Stimulated activated naive CD8-positive, alpha-beta T cell treated with anti-CD3 and anti-CD28 coated beads, Interleukin-15, amount 100 ng/mL, for 72 hours (primary cell): Measurements from ENCODE around the gene HEMK1.

ENCODE experiments used
- ATAC-seq: fragments of 150-1000 bp; cut with Tn5 transposase; 2 replicates; pipeline ENCODE4 v1.10.0; 2021; ENCODE audit warnings: mild to moderate bottlenecking, moderate library complexity
- DNase-seq, 2 donors: peaks; one replicate each; pipeline ENCODE4 v3.0.0; 2021 to 2022
- H3K27ac Mint-ChIP-seq, 2 donors: one replicate each; pipeline ENCODE4 v1.8.0; 2022; ENCODE audit warnings: mild to moderate bottlenecking in 2 of 2, mixed read lengths in 2 of 2, moderate library complexity in 2 of 2
- H3K27me3 Mint-ChIP-seq: one replicate; pipeline ENCODE4 v1.8.0; 2022; ENCODE audit warnings: mixed read lengths
- H3K4me1 Mint-ChIP-seq: one replicate; pipeline ENCODE4 v1.8.0; 2022; ENCODE audit warnings: mild to moderate bottlenecking, mixed read lengths
- H3K4me3 Mint-ChIP-seq, 2 donors: one replicate each; pipeline ENCODE4 v1.8.0; 2022; ENCODE audit warnings: mild to moderate bottlenecking in 2 of 2, mixed read lengths in 2 of 2, moderate library complexity in 1 of 2
- H3K9me3 Mint-ChIP-seq, 2 donors: one replicate each; pipeline ENCODE4 v1.8.0; 2022; ENCODE audit warnings: mixed read lengths in 2 of 2

HEMK1 gene

DNA sequence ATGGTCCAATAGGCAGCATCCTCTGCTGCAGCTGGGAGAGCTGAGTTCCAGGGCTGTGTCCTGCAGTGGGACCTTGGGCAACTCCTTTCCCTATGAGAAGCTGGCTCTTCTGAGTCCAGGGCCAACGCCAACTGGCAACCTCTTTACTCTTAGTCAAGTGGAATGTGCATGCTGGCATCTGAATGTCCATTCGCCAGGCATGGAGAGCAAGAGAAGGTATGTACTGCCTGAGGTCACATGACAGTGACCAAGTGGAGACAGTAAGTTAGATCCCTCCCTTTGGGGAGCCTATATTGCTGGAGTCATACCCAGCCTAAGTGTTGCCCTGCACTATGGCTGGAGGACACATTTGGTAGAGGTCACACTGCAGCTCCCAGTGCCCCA, 12.1 kb downstream of the HEMK1 start:
- no peak overlapping the region for H3K27ac Mint-ChIP-seq
- DNase-seq (no peak), ATAC-seq (no peak)
- no peak overlapping the region for H3K4me3 Mint-ChIP-seq
- peaks cover 94% of the 10 kb centered on the region for H3K4me1 Mint-ChIP-seq
- H3K9me3 Mint-ChIP-seq: no peaks in the 10 kb centered on the region
- no peaks in the 10 kb centered on the region for H3K27me3 Mint-ChIP-seq

DNA sequence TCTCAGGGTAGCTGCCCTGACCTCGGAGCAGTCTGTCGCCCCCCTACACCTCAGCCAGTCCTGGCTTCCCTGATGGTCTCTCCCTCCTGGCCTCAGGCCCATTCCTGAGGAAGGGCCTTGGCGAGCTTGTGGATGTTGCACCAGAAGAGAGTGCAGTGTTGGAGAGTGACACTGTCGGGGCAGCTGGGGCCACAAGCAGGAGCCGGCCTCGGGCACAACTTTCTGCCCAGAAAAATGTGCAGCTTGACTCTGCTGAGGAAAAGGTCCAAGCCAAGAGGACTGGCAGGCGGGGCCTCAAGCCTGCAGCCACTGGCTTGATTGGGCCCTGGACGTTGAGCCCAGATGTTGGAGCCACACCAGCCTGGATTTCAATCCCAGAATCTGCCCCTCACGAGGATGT, 12.8 kb downstream of the HEMK1 start:
- DNase-seq: no peak
- peaks cover 94% of the 10 kb centered on the region for H3K4me1 Mint-ChIP-seq
- H3K9me3 Mint-ChIP-seq: no peaks in the 10 kb centered on the region
- no peak overlapping the region for H3K4me3 Mint-ChIP-seq
- H3K27ac Mint-ChIP-seq: peak overlapping the region in 1 of 2 donors; percentile 35
- H3K27me3 Mint-ChIP-seq: no peaks in the 10 kb centered on the region
- ATAC-seq: no peak

DNA sequence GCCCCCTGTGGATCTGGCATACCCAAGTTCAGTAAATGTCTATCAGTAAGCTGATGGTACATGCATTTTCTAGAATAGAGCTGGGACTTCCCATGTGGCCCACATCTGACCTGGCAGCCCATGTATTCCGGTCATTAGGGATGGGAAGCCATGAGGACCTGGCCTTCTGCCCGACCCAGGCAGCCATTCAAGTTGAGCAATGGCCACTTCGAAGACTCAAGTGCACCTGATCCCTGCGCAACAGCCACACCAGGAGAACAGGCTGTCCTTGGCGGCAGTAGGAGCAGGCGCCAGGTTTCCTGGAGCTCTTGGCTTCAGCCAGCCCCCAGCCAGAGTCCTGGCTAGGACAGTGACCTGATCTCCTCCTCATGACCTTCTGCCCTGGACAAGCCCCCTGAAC, 14.6 kb downstream of the HEMK1 start:
- H3K4me1 Mint-ChIP-seq: peaks cover 97% of the 10 kb centered on the region

DNA sequence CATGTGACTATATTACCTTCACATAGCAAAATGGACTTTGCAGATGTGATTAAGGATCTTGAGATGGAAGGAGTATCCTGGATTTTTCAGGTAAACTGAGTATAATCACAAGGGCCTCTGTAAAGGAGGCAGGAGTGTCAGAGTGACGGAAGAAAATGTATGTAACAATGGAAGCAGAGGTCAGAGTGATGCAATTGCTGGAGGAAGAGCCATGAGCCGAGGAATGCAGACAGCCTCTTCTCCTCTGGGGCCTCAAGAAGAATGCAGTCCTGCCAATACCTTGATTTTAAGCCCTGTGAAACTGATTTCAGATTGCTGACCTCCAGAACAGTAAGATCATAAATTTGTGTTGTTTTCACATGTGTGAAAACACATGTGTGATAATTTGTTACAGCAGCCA, 15.1 kb downstream of the HEMK1 start:
- Mint-ChIP-seq H3K4me3 (no peak overlapping the region), H3K27ac (peak overlapping the region in 1 of 2 donors; percentile 42), H3K27me3 (no peaks in the 10 kb centered on the region), H3K9me3 (no peaks in the 10 kb centered on the region), H3K4me1 (peaks cover 97% of the 10 kb centered on the region)
- DNase-seq (no peak), ATAC-seq (no peak)

More for the DNA sequence above, 14.6 kb downstream of the HEMK1 start:
- Mint-ChIP-seq H3K27me3 (no peaks in the 10 kb centered on the region), H3K9me3 (no peaks in the 10 kb centered on the region), H3K4me3 (no peak overlapping the region), H3K27ac (peak overlapping the region; percentile 21 to 86)
- DNase-seq (no peak), ATAC-seq (no peak)

DNA sequence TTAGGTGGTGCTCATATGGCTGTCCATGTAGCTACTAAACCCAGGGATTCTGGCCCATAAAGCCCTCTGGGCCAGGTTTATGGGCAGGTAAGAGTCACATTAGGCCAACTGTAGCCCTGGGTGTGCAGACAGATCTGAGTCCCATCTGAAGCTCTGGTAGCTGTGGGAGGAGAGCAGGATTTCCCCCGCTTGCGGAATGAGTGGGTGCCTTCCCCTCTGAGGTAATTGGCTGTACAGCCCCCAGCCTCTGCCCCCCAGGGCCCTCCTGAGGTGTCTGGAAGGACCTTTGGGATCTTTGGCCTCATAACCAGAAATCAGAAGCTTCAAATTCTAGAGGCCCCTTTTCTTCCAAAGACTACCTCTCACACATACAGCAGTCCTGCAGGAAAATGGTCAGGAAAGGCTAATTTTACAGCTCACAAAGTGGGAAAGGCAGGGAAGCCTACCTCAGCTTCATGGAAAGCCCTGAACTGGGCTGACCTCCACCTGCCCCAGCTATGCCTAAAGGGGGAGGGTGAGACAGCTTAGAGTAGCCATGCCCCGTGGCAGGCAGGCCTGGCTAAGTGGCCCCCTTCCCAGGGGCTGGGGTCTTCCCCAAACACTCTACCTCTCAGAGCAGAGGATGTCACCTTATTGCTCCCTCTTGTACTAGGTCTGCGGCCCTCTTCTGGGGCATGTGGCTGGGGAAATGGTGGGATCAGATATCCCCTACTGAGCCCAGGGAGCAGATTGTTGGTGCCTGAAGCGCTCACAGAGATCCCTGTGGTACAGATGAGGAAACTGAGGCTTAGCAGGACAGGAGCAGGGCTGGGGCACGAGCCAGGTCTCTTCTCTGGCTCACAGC, 16.8 kb downstream of the HEMK1 start:
- H3K27ac Mint-ChIP-seq: peak overlapping the region; percentile 77 to 86
- ATAC-seq (peak; percentile 36), DNase-seq (peak in 1 of 2 donors; percentile 69)
- peaks cover 97% of the 10 kb centered on the region for H3K4me1 Mint-ChIP-seq
- H3K27me3 Mint-ChIP-seq: no peaks in the 10 kb centered on the region
- H3K9me3 Mint-ChIP-seq: no peaks in the 10 kb centered on the region
- H3K4me3 Mint-ChIP-seq: peak overlapping the region; percentile 53 to 54

DNA sequence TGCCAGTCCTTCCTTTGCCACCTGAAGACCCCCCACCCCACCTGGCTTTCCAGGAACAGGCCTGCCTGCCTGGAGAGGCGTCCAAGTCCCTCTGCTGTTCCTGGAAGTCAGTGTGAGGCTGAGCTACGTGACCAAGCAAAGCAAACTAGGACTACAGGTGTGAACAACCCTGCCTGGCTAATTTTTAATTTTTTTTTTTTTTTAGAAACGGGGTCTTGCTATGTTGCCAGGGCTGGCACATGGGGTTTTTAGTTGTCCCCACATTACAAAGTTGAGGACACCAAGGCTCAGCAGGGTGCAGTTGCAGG, 17.4 kb downstream of the HEMK1 start:
- Mint-ChIP-seq H3K27ac (peak overlapping the region; percentile 72 to 92), H3K9me3 (no peaks in the 10 kb centered on the region), H3K27me3 (no peaks in the 10 kb centered on the region), H3K4me3 (peak overlapping the region; percentile 19 to 56), H3K4me1 (peaks cover 98% of the 10 kb centered on the region)
- ATAC-seq (no peak), DNase-seq (no peak)

DNA sequence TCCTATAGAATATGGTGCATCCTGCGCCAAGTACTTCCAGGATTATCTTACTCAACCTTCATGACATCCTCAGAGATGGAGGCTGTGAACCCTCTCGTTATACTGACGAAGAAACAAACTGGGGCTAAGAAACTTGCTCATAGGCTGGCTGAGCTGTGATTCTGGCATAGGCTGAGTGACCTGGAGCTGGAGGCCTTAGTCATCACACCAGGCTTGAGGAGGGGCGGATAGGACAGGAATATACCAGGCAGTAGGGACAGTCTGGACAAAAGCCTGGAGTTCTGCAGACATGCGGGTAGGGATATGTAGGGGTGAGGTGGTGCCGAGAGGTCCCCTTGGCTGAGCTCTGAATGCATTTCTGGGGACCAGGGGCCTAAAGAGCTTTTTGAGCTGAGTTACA, 18.1 kb downstream of the HEMK1 start:
- Mint-ChIP-seq H3K27ac (peak overlapping the region; percentile 72 to 92), H3K4me3 (peak overlapping the region; percentile 53 to 56), H3K27me3 (no peaks in the 10 kb centered on the region), H3K9me3 (no peaks in the 10 kb centered on the region), H3K4me1 (peaks cover 98% of the 10 kb centered on the region)
- no peak for DNase-seq
- ATAC-seq: no peak

DNA sequence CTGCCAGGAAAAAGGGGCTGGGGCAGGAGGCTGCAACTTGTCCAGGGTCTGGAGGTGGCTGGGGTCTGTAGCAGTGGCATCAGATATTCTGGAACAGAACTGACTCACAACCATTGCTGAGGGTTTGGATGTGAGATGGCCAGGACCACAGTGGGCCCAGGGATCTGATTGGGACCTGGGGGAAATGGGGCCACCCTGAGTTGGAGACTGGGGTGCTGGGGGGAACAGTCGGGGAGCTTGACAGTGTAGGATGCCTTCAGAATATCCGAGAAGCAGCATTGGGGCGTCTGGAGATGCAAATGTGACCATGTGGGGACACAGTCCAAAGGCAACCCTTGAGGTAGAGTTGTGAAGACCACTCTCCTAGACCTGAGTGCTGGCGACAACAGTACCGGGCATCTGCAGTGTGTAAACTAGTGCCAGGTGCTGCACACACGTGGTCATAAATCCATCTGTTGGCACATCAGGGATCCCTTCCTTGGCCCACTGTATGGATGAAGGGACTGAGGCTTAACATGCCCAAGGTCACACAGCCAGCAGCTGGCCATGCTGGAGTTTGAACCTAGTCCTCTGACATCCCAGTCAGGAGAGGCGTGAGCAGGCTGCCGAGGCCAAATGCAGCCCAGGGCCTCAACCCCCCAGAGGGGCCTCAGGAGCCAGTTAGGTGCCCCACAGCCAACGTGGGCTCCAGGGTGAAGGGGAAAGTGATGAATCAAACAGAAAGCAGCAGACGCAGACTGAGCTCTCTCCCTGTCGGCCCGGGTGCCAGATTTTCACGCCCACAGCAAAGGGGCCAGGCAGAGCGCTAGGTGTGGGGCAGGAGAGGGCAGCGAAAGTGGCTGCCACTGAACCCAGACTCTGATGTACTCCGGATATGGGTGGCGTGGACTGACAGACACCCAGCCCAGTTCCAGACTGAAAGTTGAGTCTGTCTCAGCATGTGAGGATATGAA, 18.8 kb downstream of the HEMK1 start:
- Mint-ChIP-seq H3K27ac (peak overlapping the region; percentile 72 to 92), H3K27me3 (no peaks in the 10 kb centered on the region), H3K4me1 (peaks cover 99% of the 10 kb centered on the region), H3K4me3 (peak overlapping the region; percentile 55 to 56), H3K9me3 (no peaks in the 10 kb centered on the region)
- ATAC-seq (peak; percentile 70), DNase-seq (peak; percentile 83 to 94)

DNA sequence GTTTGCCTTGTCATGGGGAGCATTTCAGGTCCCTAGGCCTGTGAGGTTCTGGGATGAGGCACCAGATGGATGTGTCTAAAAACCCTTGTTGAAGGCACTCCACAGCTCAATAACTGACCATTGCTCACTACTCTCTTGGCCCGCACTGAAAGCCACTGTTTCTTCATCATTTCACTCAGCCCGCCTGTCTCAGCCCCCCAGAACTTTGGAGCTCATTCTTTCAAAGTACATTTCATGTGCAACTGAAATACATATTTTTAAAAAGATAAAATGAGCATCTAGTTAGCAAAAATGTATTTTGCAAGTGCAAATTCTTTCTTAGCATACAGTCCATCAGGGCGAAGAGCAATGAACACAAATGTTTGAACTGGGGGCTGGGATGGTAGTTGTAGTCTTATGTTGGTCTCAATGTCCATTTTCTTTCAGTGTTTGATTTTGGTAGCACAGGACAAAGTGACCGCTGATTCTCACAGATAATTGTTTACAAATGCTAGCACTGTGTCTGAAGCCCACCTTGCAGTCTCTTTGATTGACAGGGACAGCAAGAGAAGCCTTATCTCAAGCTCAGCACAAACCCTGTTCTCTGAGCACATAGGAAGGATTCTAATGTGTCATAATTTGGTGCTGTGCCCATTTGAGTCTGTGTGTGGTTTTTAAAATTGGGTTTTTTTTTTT, 19.6 kb downstream of the HEMK1 start:
- Mint-ChIP-seq H3K4me1 (peaks cover 99% of the 10 kb centered on the region), H3K27ac (peak overlapping the region; percentile 54 to 82), H3K4me3 (peak overlapping the region; percentile 47 to 55), H3K9me3 (no peaks in the 10 kb centered on the region), H3K27me3 (no peaks in the 10 kb centered on the region)
- no peak for DNase-seq
- no peak for ATAC-seq

DNA sequence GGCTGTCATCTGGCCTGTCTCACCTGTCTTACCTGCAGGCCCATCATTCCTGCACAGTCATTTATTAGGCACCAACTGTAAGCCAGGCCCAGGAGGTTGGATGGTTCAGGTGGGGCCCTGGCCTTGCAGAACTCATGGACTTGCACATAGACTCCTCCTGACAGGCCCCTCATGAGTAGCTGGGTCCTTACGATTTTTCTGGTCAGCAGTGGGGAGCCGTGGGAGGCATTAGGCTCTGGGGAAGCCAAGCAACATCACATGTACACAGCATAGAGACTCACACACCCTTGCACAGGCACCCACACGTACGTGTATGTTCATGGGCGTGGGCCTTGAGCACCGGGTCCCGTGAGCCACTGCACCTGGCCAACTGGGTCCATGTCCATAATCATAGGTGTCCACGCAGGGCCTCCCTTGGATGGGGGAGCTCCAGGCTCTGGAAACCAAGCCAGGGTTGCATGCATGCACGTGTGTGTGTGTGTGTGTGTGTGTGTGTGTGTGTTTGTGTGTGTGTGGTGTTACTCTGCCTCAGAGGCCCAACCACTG, 21.9 kb downstream of the HEMK1 start:
- no peaks in the 10 kb centered on the region for H3K9me3 Mint-ChIP-seq
- H3K4me3 Mint-ChIP-seq: peak overlapping the region; percentile 85 to 86
- H3K27me3 Mint-ChIP-seq: no peaks in the 10 kb centered on the region
- H3K4me1 Mint-ChIP-seq: peaks cover 99% of the 10 kb centered on the region
- DNase-seq (peak in 1 of 2 donors; percentile 52), ATAC-seq (peak; percentile 24)
- peak overlapping the region; percentile 98 for H3K27ac Mint-ChIP-seq

DNA sequence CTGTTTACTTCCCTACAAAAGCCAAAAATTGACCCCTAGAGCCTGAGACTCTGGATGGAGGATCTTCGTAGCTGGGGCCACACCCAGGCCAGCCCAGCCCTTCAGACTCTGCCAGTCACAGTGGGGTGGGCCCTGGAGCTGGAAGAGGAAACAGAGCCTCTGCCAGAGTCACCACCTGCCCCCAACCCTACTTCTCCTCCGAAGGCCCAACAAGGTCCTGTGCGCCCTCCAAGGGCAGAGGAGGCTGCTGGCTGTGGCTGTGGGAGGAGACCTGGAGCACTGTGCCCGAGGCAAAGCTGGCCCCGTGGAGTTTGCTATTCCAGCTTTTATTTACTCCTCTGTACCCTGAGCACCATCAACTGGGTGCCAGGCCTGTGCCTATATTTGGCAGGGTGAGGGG, 23.2 kb downstream of the HEMK1 start:
- no peaks in the 10 kb centered on the region for H3K9me3 Mint-ChIP-seq
- H3K4me1 Mint-ChIP-seq: peaks cover 86% of the 10 kb centered on the region
- ATAC-seq (no peak), DNase-seq (peak in 1 of 2 donors; percentile 26)
- H3K27me3 Mint-ChIP-seq: no peaks in the 10 kb centered on the region
- H3K4me3 Mint-ChIP-seq: peak overlapping the region; percentile 85 to 86
- peak overlapping the region; percentile 98 for H3K27ac Mint-ChIP-seq

DNA sequence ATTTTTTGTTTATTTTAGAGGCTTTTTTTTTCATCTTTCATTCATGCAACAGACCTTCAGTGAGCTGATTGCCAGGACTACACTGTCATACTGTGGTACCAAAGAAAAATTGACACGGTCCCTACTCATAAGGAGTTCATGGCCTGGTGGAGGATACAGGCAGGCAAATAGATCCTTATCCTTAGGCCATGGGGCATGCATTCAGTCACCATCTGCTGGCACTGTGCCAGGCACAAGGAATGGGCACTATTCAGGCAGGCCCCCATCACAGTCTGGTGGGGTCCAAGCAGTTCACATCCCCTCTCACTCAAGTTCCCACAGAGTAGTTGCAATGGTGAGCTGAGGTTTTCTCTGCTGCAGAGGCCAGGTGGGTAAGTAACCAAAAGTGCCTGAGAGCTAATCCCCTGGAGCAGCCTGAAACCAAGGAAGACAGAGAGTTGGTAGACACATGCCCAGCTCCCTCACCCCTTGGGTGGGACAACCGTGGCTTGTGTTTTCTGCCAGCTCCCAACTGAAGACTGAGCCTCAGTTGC, 25.0 kb downstream of the HEMK1 start:
- H3K27ac Mint-ChIP-seq: no peak overlapping the region
- ATAC-seq: no peak
- no peaks in the 10 kb centered on the region for H3K27me3 Mint-ChIP-seq
- peak overlapping the region in 1 of 2 donors; percentile 13 for H3K4me3 Mint-ChIP-seq
- DNase-seq: no peak
- no peaks in the 10 kb centered on the region for H3K9me3 Mint-ChIP-seq
- peaks cover 81% of the 10 kb centered on the region for H3K4me1 Mint-ChIP-seq

DNA sequence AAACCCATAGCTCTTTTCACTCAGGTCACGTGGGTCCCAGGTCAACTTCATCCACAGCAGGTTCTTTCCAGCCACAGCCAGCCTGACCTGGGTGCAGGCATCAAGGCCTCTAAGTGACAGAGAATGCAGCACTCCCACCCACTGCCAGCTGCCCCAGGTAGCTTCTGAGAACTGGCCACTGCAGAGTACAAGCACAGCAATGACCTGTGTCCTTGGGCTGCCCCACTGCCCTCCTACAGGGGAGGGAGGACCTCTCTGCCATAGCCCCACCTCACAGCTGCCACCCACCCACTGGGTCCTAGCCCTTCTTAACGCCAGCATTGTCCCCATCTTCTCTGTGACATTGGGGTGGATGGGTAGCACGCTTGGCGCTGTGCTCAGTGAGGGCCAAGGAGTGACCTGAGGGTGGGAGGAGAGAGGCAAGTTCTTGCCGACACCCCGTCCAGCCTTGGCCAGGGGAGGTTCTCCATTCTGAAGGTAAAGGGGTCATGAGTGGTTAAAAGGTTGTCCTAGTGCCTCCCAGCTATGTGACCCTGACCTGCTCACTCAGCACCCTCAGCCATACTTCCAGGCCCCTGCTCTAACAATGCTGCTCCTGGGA, 29.9 kb downstream of the HEMK1 start:
- Mint-ChIP-seq H3K27me3 (no peaks in the 10 kb centered on the region), H3K27ac (peak overlapping the region; percentile 94 to 99), H3K4me1 (peaks cover 82% of the 10 kb centered on the region), H3K9me3 (no peaks in the 10 kb centered on the region), H3K4me3 (peak overlapping the region; percentile 89 to 99)
- ATAC-seq: no peak
- DNase-seq: no peak

DNA sequence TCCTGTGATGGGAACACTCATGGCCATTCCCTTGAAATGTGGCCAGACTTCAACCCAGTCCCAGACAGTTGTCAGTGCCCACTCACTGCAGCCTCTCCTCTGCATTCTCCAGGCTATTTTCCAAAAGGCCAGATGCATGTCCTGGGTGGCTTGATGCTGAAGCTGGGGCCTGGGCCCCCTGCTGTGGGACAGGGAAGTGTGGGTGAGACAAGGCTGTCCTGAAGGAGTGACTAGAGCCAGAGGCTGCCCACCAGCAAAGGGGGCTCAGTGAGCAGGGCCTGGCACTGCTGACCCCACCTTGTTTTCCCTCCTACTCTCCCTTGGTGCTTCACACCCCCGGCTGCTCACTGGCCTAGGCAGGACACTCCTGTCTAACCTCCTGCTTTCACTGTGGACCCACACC, 30.4 kb downstream of the HEMK1 start:
- no peaks in the 10 kb centered on the region for H3K9me3 Mint-ChIP-seq
- peaks cover 82% of the 10 kb centered on the region for H3K4me1 Mint-ChIP-seq
- peak overlapping the region; percentile 89 to 99 for H3K4me3 Mint-ChIP-seq
- peak overlapping the region; percentile 94 to 99 for H3K27ac Mint-ChIP-seq
- DNase-seq (no peak), ATAC-seq (no peak)
- no peaks in the 10 kb centered on the region for H3K27me3 Mint-ChIP-seq
